ENCODE measurements around the gene IL18BP. TPM values are rescaled to one million over a fixed set of nuclear protein-coding genes. Genes with fewer than 3 reads are reported as not detected.

Gene IL18BP
- total RNA-seq, 1 donor from 2014 or later = 9.6 TPM

GRCh38 chr11:72010529-72011233 lies 12.0 kb downstream of the IL18BP start:
- Mint-ChIP-seq H3K4me3 (ENCODE audit: unreplicated experiment) (no peak overlapping the region), H3K27me3 (ENCODE audit: unreplicated experiment) (no peaks in the 10 kb centered on the region), H3K4me1 (ENCODE audit: unreplicated experiment) (no peaks in the 10 kb centered on the region), H3K36me3 (ENCODE audit: unreplicated experiment) (peaks cover 60% of the 10 kb centered on the region), H3K27ac (ENCODE audit: unreplicated experiment) (peak overlapping the region; percentile 23), H3K9me3 (ENCODE audit: unreplicated experiment) (no peaks in the 10 kb centered on the region)
- no peak for DNase-seq (ENCODE audit: extremely low spot score, unreplicated experiment)
- TF ChIP-seq CTCF (IDR thresholded peaks at IDR 0.05) = no peak

DNA sequence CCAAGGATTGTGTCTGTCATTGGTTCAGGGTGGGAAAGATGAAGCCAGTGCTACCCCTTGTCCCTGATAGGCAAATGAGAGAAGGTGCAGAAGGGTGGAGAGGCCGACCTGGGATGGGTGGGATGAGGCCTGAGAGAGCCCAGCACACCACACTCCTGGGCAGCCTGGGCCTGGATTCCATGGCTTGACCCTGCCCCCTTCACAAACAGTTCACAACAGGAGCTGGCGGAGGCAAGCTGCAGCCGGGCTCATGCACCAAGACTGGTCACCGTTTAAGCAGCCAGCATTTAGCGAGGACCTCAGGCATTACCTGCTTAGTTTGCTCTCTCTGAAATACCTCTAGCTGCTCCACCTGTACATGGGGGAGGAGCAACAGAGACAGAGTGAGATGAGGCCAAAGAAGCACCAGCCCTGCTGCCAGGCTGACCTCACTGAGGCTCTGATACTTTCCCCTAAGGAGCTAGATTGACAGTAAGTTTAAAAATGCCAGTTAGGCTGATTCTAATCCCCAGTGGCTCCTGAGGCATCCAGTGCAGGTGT lies 13.5 kb downstream of the IL18BP start:
- Mint-ChIP-seq H3K9me3 (ENCODE audit: unreplicated experiment) (no peaks in the 10 kb centered on the region), H3K27ac (ENCODE audit: unreplicated experiment) (peak overlapping the region; percentile 19), H3K27me3 (ENCODE audit: unreplicated experiment) (no peaks in the 10 kb centered on the region), H3K36me3 (ENCODE audit: unreplicated experiment) (peaks cover 59% of the 10 kb centered on the region), H3K4me1 (ENCODE audit: unreplicated experiment) (no peaks in the 10 kb centered on the region), H3K4me3 (ENCODE audit: unreplicated experiment) (no peak overlapping the region)
- no peak for TF ChIP-seq CTCF (IDR thresholded peaks at IDR 0.05)
- no peak for DNase-seq (ENCODE audit: extremely low spot score, unreplicated experiment)

DNA sequence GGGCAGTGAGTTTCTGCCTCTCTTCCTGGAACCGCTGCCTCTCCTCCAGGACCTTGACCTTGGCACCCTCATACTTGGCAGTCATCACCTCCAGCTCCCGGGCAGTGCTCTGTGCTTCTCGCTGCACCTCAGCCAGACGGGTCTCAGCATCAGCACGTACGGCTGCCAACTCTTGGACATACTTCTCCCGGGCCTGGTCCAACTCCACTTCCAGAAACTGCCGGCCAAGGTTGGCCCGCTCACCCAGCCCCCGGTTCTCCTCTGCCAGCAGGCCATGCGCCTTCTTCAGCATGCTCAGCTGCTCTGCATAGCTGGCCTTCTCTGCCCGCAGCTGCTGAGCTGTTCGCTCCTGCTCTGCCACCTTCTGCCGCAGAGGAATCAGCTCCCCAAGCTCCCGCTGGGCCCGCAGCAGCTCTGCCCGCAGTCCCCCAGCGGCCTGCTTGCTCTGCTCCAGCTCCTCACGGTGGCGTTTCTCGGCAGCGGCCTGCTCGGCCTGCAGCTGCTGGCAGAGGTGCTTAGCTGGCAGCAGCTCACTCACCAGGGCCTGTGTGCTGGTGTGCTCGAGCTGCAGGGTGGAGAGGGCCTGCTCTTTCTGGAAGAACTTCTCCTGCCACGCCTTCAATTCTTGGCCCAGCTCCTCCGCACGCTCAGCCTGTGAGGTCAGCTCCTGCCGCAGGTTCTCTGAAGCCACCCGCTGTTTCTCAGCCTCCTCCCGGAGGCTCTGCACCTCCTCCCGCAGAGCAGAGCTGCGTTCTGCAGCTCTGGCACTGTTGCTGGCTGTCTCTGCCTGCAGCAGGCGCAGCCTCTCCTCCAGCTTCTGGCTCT lies 14.4 kb downstream of the IL18BP start:
- no peak overlapping the region for H3K27ac Mint-ChIP-seq (ENCODE audit: unreplicated experiment)
- no peak for DNase-seq (ENCODE audit: extremely low spot score, unreplicated experiment)
- no peaks in the 10 kb centered on the region for H3K27me3 Mint-ChIP-seq (ENCODE audit: unreplicated experiment)
- no peaks in the 10 kb centered on the region for H3K9me3 Mint-ChIP-seq (ENCODE audit: unreplicated experiment)
- no peak for TF ChIP-seq CTCF (IDR thresholded peaks at IDR 0.05)
- H3K4me1 Mint-ChIP-seq (ENCODE audit: unreplicated experiment) = no peaks in the 10 kb centered on the region
- peaks cover 62% of the 10 kb centered on the region for H3K36me3 Mint-ChIP-seq (ENCODE audit: unreplicated experiment)
- no peak overlapping the region for H3K4me3 Mint-ChIP-seq (ENCODE audit: unreplicated experiment)

DNA sequence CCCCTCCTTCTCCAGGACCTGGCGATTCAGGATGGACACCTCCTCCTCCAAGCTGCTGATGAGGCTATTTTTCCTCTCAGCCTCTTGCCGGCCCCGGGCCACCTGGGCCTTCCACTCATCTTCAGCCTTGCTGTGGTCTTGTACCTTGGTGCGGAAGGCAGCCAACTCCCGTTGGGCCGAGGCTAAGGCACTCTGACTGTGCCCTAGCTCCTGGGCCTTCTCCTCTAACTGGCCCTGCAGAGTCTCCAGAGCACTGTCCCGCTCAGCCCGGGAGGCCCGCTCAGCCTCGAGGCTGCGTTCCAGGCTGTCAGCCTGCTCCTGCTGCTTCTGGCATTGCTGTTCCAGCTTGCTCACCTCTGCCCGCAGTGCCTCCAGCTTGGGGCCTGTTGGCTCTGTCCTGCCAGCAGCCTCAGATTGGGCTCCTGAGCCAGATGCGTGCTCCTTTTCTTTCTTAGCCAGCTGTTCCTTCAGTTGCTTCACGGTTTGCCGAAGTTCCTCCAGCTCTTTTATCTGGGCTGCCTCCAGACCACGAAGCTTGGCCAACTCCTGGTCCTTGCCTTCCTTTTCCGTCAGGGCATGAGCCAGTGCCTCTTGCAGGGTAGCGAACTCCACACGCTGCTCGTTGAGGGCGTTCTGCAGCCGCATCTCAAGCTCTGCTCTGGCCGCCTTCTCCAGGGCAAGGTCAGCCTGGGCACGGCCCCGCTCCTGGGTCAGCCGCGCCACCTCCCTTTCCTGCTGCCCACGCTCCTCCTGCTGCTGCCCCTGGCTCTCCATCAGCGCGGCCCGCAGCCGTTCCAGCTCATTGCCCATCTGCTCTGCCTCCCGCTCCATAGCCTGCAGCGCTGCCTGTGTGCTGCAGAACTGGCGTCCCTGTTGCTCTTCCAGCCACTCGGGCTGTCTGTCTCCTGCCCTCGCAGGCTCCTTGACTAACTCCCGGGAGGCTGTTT lies 15.3 kb downstream of the IL18BP start:
- no peak for TF ChIP-seq CTCF (IDR thresholded peaks at IDR 0.05)
- DNase-seq (ENCODE audit: extremely low spot score, unreplicated experiment) = no peak
- Mint-ChIP-seq H3K27me3 (ENCODE audit: unreplicated experiment) (no peaks in the 10 kb centered on the region), H3K4me3 (ENCODE audit: unreplicated experiment) (no peak overlapping the region), H3K9me3 (ENCODE audit: unreplicated experiment) (no peaks in the 10 kb centered on the region), H3K4me1 (ENCODE audit: unreplicated experiment) (no peaks in the 10 kb centered on the region), H3K27ac (ENCODE audit: unreplicated experiment) (no peak overlapping the region), H3K36me3 (ENCODE audit: unreplicated experiment) (peaks cover 63% of the 10 kb centered on the region)

Data from osteocyte (in vitro differentiated cells).